K562 (cell line): Measurements from ENCODE around the gene DNASE2B. TPM values are rescaled to one million over a fixed set of nuclear protein-coding genes. Genes with fewer than 3 reads are reported as not detected.

ENCODE experiments used
- ATAC-seq: fragments of 200-7000 bp; cut with Tn5 transposase; 3 replicates; pipeline ENCODE4 v1.9.1; 2020; ENCODE audit warnings: moderate library complexity
- BruUV-seq: library from RNA; stranded (reverse); fragments of 400-500 nt; replicated peaks from 2 replicates; lab custom pipeline; 2021; lab: Mats Ljungman, UMichigan
- CTCF ChIA-PET: fragments of 300-600 bp; formaldehyde crosslinking; extraction: SDS; loops from one replicate; lab custom pipeline; 2021; ENCODE audit warnings: low intra/inter-chr PET ratio; lab: Yijun Ruan, JAX
- POLR2A ChIA-PET: fragments of 300-600, 350-650 bp; sonication (Branson Sonifier 250); formaldehyde crosslinking; extraction: SDS; loops from one replicate; lab custom pipeline; 2021; ENCODE audit warnings: antibody characterized with exemption, inconsistent platforms; lab: Yijun Ruan, JAX
- DNase-seq, 4 experiments: peaks; one replicate each; pipeline versions ENCODE4 v3.0.0 to v3.0.0-alpha.2; 2011 to 2018; ENCODE audit warnings: low spot score in 3 of 4, mixed read lengths in 3 of 4; ENCODE audit errors: extremely low read depth in 1 of 4
- FAIRE-seq: peaks from 2 replicates; lab custom pipeline; 2011; peaks lifted over from hg19 to GRCh38; lab: Jason Lieb, UNC
- H2AFZ ChIP-seq: 2 replicates; pipeline ENCODE4 v1.6.0; 2011; ENCODE audit warnings: low read depth, low read length, control low read depth, inconsistent platforms
- H3K27ac ChIP-seq: fragments of 200-600 bp; 3 replicates; pipeline ENCODE4 v1.8.0; 2011; ENCODE audit warnings: low read depth, mild to moderate bottlenecking, control low read depth, inconsistent platforms, low read length, moderate library complexity, mixed read lengths; ENCODE audit errors: extremely low read depth
- H3K27me3 ChIP-seq, 2 experiments: fragments of 300-600 bp in 1 of 2; 2 replicates in 1 of 2; 3 replicates in 1 of 2; pipeline versions ENCODE4 v1.6.0 to v1.8.0; 2011; ENCODE audit warnings: inconsistent platforms in 2 of 2, low read length in 2 of 2, mild to moderate bottlenecking in 1 of 2, mixed read lengths in 1 of 2, moderate library complexity in 1 of 2; ENCODE audit not compliant: control insufficient read depth in 2 of 2, insufficient read depth in 2 of 2
- H3K36me3 ChIP-seq: fragments of 300-600 bp; 3 replicates; pipeline ENCODE4 v1.8.0; 2011; ENCODE audit warnings: mild to moderate bottlenecking, low read length, inconsistent platforms; ENCODE audit not compliant: control insufficient read depth, insufficient read depth
- H3K4me1 ChIP-seq, 2 experiments: fragments of 200-600 bp in 1 of 2; replicated peaks in 1 of 2; 2 replicates in 1 of 2; 3 replicates in 1 of 2; pipeline versions ENCODE4 v1.5.1 to v1.8.0; 2011; ENCODE audit warnings: inconsistent platforms in 2 of 2, low read length in 2 of 2, mild to moderate bottlenecking in 1 of 2, mixed read lengths in 1 of 2, moderate library complexity in 1 of 2; ENCODE audit not compliant: control insufficient read depth in 2 of 2, insufficient read depth in 2 of 2
- H3K4me2 ChIP-seq: 2 replicates; pipeline ENCODE4 v1.6.1; 2011; ENCODE audit warnings: low read length, control low read depth, inconsistent platforms, mixed read lengths; ENCODE audit not compliant: insufficient read depth
- H3K4me3 ChIP-seq: fragments of 200-600 bp; sonication (generic), shearing (Covaris generic); 2 replicates; pipeline ENCODE4 v1.5.1; 2016; ENCODE audit warnings: control low read depth, inconsistent platforms
- H3K79me2 ChIP-seq: fragments of 200-600 bp; 3 replicates; pipeline ENCODE4 v1.8.0; 2011; ENCODE audit warnings: low read length, inconsistent platforms; ENCODE audit not compliant: control insufficient read depth, insufficient read depth
- H3K9ac ChIP-seq, 2 experiments: 2 replicates each; pipeline versions ENCODE4 v1.6.0 to v1.6.1; 2011; ENCODE audit warnings: low read depth in 2 of 2, low read length in 2 of 2, control low read depth in 1 of 2, inconsistent platforms in 1 of 2, mild to moderate bottlenecking in 1 of 2, mixed read lengths in 1 of 2; ENCODE audit not compliant: insufficient read depth in 1 of 2
- H3K9me1 ChIP-seq: one replicate; pipeline ENCODE4 v1.6.0; 2011; ENCODE audit warnings: inconsistent platforms, mild to moderate bottlenecking, low read length, moderate library complexity; ENCODE audit not compliant: control insufficient read depth, insufficient read depth
- H3K9me3 ChIP-seq: replicated peaks from 2 replicates; pipeline ENCODE4 v1.5.1; 2011; ENCODE audit warnings: low read depth, low read length, inconsistent platforms; ENCODE audit not compliant: control insufficient read depth, insufficient read depth
- H4K20me1 ChIP-seq: replicated peaks from 2 replicates; pipeline ENCODE4 v1.6.1; 2011; ENCODE audit warnings: low read length, inconsistent platforms, mixed read lengths; ENCODE audit not compliant: control insufficient read depth, insufficient read depth
- ATF2 ChIP-seq: sonication (generic); formaldehyde crosslinking; IDR thresholded peaks from 2 replicates; pipeline ENCODE4 v1.8.1; 2022; ENCODE audit warnings: missing genetic modification reagents
- CCAR2 ChIP-seq: fragments of 200-400 bp; formaldehyde crosslinking; IDR thresholded peaks from 2 replicates; pipeline ENCODE4 v1.6.1; 2017; ENCODE audit warnings: mild to moderate bottlenecking, low read depth, low read length
- EP300 ChIP-seq: IDR thresholded peaks from 2 replicates; pipeline ENCODE4 v1.6.1; 2012; ENCODE audit warnings: low read length, improper control_type of control experiment
- FOXA1 ChIP-seq: fragments of 450-650 bp; IDR thresholded peaks from 2 replicates; pipeline ENCODE4 v1.6.1; 2016; ENCODE audit warnings: mild to moderate bottlenecking, borderline replicate concordance
- FOXO4 ChIP-seq: fragments of 450-650 bp; formaldehyde crosslinking; IDR thresholded peaks from 2 replicates; pipeline ENCODE4 v1.4.0; 2020; ENCODE audit warnings: mild to moderate bottlenecking, moderate library complexity
- GTF2A2 ChIP-seq: IDR thresholded peaks from 2 replicates; pipeline ENCODE4 v1.6.1; 2016; ENCODE audit warnings: mild to moderate bottlenecking, missing genetic modification characterization, missing compliant biosample characterization
- GTF2F1 ChIP-seq: IDR thresholded peaks from 2 replicates; pipeline ENCODE4 v1.6.1; 2011; ENCODE audit warnings: low read depth, low read length, improper control_type of control experiment
- HDAC2 ChIP-seq: fragments of 450-650 bp; IDR thresholded peaks from 2 replicates; pipeline ENCODE4 v1.6.1; 2016; ENCODE audit warnings: mild to moderate bottlenecking
- HMGN3 ChIP-seq: IDR thresholded peaks from 2 replicates; pipeline ENCODE4 v1.6.1; 2011; ENCODE audit warnings: borderline replicate concordance, low read depth, mild to moderate bottlenecking, mixed read lengths, low read length; ENCODE audit not compliant: insufficient read length; ENCODE audit errors: extremely low read depth
- PTTG1 ChIP-seq: fragments of 450-650 bp; IDR thresholded peaks from 2 replicates; pipeline ENCODE4 v1.6.1; 2016; ENCODE audit warnings: low read depth, mild to moderate bottlenecking, missing genetic modification characterization, missing compliant biosample characterization
- RBM22 ChIP-seq: fragments of 200-400 bp; formaldehyde crosslinking; IDR thresholded peaks from 2 replicates; pipeline ENCODE4 v1.6.1; 2018; ENCODE audit warnings: low read length, low read depth; ENCODE audit not compliant: poor library complexity, severe bottlenecking
- SIX5 ChIP-seq, 2 experiments: IDR thresholded peaks; 2 replicates each; pipeline ENCODE4 v1.6.1; 2011; ENCODE audit warnings: low read length in 2 of 2, borderline replicate concordance in 1 of 2, low read depth in 1 of 2, mild to moderate bottlenecking in 1 of 2, moderate library complexity in 1 of 2; ENCODE audit not compliant: insufficient read depth in 1 of 2
- TCFL5 ChIP-seq: fragments of 250-450 bp; sonication (Bioruptor Pico); conservative IDR thresholded peaks from 2 replicates; pipeline ENCODE4 v1.6.1; 2021; ENCODE audit warnings: mild to moderate bottlenecking, moderate library complexity, matching md5 sums
- ZC3H4 ChIP-seq: sonication (generic); formaldehyde crosslinking; IDR thresholded peaks from 2 replicates; pipeline ENCODE4 v1.9.0; 2021; ENCODE audit warnings: missing genetic modification reagents, borderline replicate concordance
- ZNF583 ChIP-seq: fragments of 250-450 bp; sonication (Bioruptor Pico); IDR thresholded peaks from 2 replicates; pipeline ENCODE4 v1.4.0; 2020
- ZNF584 ChIP-seq: fragments of 200-800 bp; sonication (Bioruptor generic); IDR thresholded peaks from 2 replicates; pipeline ENCODE4 v1.6.1; 2016; ENCODE audit warnings: low read depth, mild to moderate bottlenecking, missing genetic modification characterization, missing compliant biosample characterization
- ZNF77 ChIP-seq: fragments of 250-450 bp; sonication (Bioruptor Pico); IDR thresholded peaks from 2 replicates; pipeline ENCODE4 v1.5.0; 2020
- WGBS: fragments of 100-300 bp; shearing (Covaris generic); methylation state at CpG from one replicate; pipeline ENCODE4 v1.1.6; 2016; ENCODE audit warnings: low coverage, mixed read lengths; ENCODE audit not compliant: insufficient coverage; ENCODE audit errors: missing lambda C conversion rate; 5-methylcytosine and 5-hydroxymethylcytosine counted together
- in situ Hi-C: fragments of 300-500 bp; cut with MboI; formaldehyde crosslinking; loops from 4 replicates; pipeline ENCODE4 v1.15.0; 2018; ENCODE audit warnings: inconsistent platforms, mixed read lengths
- intact Hi-C: fragments of 100-400 bp; cut with micrococcal nuclease; formaldehyde crosslinking; loops from 2 replicates; pipeline ENCODE4 v1.14.2; 2022
- polyA plus RNA-seq, 8 experiments: library from polyadenylated mRNA; depleted of rRNA in 4 of 8; stranded (reverse) in 5 of 8; unstranded in 3 of 8; fragments of >200 nt; fragmentation: Nextera tagmentation in 2 of 8; fragmentation: Illumina TruSeq in 1 of 8; extraction: Ambion mirVana in 2 of 8; extraction: Trizol in 1 of 8; gene quantifications; 2 replicates each; pipeline versions ENCODE4 v1.2.1 to v1.2.3, GENCODE V29; 2011 to 2014; ENCODE audit warnings: inconsistent platforms in 1 of 8, missing spikeins in 1 of 8
- total RNA-seq, 7 experiments: library from RNA; depleted of rRNA in 6 of 7; stranded (reverse); fragments of >200 nt in 6 of 7; fragmentation: Illumina TruSeq in 2 of 7; extraction: Trizol in 2 of 7; gene quantifications; 2 replicates each; pipeline versions ENCODE4 v1.2.1 to v1.2.3, GENCODE V29; 2011 to 2021; ENCODE audit warnings: low replicate concordance in 1 of 7
- TF ChIP-seq, protein P1 (sequence below), 2 experiments: fragments of 450-650 bp; conservative IDR thresholded peaks; 2 replicates each; pipeline ENCODE4 v1.6.1; 2017; ENCODE audit warnings: mild to moderate bottlenecking in 2 of 2, moderate library complexity in 2 of 2

The DNASE2B gene
- total and polyA plus RNA-seq, 9 of the 15 experiments (the other 6 are each of a cell fraction or from before 2014, with no cell fraction given): not detected

- H3K9me3 ChIP-seq: 0 out of 2 replicates have a peak, but pooled peaks cover 2% of the 10 kb centered on the region
- ATAC-seq (no peak), DNase-seq (no peak), FAIRE-seq (no peak)
- H3K9ac ChIP-seq: no peak overlapping the region
- no peaks in the 10 kb centered on the region for H3K79me2 ChIP-seq
- no peaks in the 10 kb centered on the region for H3K9me1 ChIP-seq
- no peak for TF ChIP-seq ATF2 (CRISPR knock-in tag)
- no peak for TF ChIP-seq RBM22
- no peak for TF ChIP-seq ZNF583 (CRISPR knock-in tag)
- no peak for TF ChIP-seq SIX5 (IDR thresholded peaks at IDR 0.05; ENCODE audit: borderline replicate concordance in 1 of 2, insufficient read depth in 1 of 2, low read depth in 1 of 2, low read length in 2 of 2)
- TF ChIP-seq GTF2F1: no peak
- no peak for TF ChIP-seq EP300
- TF ChIP-seq TCFL5 (CRISPR knock-in tag): no peak
- TF ChIP-seq ZNF77: no peak
- TF ChIP-seq FOXO4 (CRISPR knock-in tag): no peak
- no peak for TF ChIP-seq ZC3H4 (CRISPR knock-in tag)
- TF ChIP-seq HMGN3: no peak
- TF ChIP-seq GTF2A2 (tag): no peak
- TF ChIP-seq, protein P1, sequence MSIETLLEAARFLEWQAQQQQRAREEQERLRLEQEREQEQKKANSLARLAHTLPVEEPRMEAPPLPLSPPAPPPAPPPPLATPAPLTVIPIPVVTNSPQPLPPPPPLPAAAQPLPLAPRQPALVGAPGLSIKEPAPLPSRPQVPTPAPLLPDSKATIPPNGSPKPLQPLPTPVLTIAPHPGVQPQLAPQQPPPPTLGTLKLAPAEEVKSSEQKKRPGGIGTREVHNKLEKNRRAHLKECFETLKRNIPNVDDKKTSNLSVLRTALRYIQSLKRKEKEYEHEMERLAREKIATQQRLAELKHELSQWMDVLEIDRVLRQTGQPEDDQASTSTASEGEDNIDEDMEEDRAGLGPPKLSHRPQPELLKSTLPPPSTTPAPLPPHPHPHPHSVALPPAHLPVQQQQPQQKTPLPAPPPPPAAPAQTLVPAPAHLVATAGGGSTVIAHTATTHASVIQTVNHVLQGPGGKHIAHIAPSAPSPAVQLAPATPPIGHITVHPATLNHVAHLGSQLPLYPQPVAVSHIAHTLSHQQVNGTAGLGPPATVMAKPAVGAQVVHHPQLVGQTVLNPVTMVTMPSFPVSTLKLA (conservative IDR thresholded peaks at IDR 0.05): no peak
- TF ChIP-seq HDAC2: no peak
- TF ChIP-seq CCAR2: no peak
- no peak for TF ChIP-seq PTTG1 (tag)
- no peak for TF ChIP-seq FOXA1
- no peak for TF ChIP-seq ZNF584 (CRISPR knock-in tag)
- intact Hi-C loops: loop anchor here (5.0 kb wide), 1 partner anchor 292 kb away; the partner anchor contains the start of gene PRKACB
- H3K36me3 ChIP-seq: no peaks in the 10 kb centered on the region
- H3K4me3 ChIP-seq: no peak overlapping the region
- H3K27ac ChIP-seq: no peak overlapping the region
- H4K20me1 ChIP-seq: no peaks in the 10 kb centered on the region
- CTCF ChIA-PET: interaction anchor here (0.7 to 2.2 kb wide), 7 partner anchors 12 to 531 kb away, joined by 3 to 12 read pairs (median 4); no protein-coding TSS in a partner anchor
- WGBS: 24% methylated on average over 6 of the region's 6 CpGs
- no TSS peak for BruUV-seq
- in situ Hi-C loops: loop anchor here (10.0 kb wide), 1 partner anchor 509 kb away; no protein-coding TSS in a partner anchor
- POLR2A ChIA-PET: no interaction called here
- no peak overlapping the region for H2AFZ ChIP-seq
- H3K4me1 ChIP-seq: no peaks in the 10 kb centered on the region
- no peak overlapping the region for H3K4me2 ChIP-seq
- H3K27me3 ChIP-seq: no peaks in the 10 kb centered on the region
These were observed 35.9 kb downstream of the DNASE2B start for GRCh38 chr1:84434081-84434769.
